GM19328 (cell line): Measurements from ENCODE around the gene MTUS2.

ENCODE experiments used
- ATAC-seq: cut with Tn5 transposase; IDR thresholded peaks from one replicate; pipeline ENCODE4 v1.9.1; 2021; ENCODE audit warnings: mild to moderate bottlenecking, moderate library complexity; ENCODE audit not compliant: unreplicated experiment

MTUS2 gene

GRCh38 chr13:29537736-29538651 lies 717.9 kb downstream of the MTUS2 start:
- no peak for ATAC-seq

- ATAC-seq, result no peak
Observed at GRCh38 chr13:29538652-29539040, 718.5 kb downstream of the MTUS2 start.

GRCh38 chr13:29539856-29540255 lies 719.7 kb downstream of the MTUS2 start:
- ATAC-seq, result no peak

- no peak for ATAC-seq
Observed at GRCh38 chr13:29540334-29540733, 720.2 kb downstream of the MTUS2 start.

GRCh38 chr13:29540799-29541198 lies 720.7 kb downstream of the MTUS2 start:
- no peak for ATAC-seq

- ATAC-seq, result no peak
Observed at GRCh38 chr13:29541400-29541799, 721.3 kb downstream of the MTUS2 start.

GRCh38 chr13:29542381-29542780 lies 722.2 kb downstream of the MTUS2 start:
- ATAC-seq, result no peak

- ATAC-seq, result peak; percentile 97
Observed at GRCh38 chr13:29543230-29544215, 723.4 kb downstream of the MTUS2 start.

GRCh38 chr13:29545988-29546387 lies 725.8 kb downstream of the MTUS2 start:
- no peak for ATAC-seq

- ATAC-seq, result no peak
Observed at GRCh38 chr13:29546662-29547061, 726.5 kb downstream of the MTUS2 start.

GRCh38 chr13:29547153-29547552 lies 727.0 kb downstream of the MTUS2 start:
- no peak for ATAC-seq

- ATAC-seq, result no peak
Observed at GRCh38 chr13:29548722-29549121, 728.6 kb downstream of the MTUS2 start.

- no peak for ATAC-seq
Observed at GRCh38 chr13:29550430-29550988, 730.4 kb downstream of the MTUS2 start.

- no peak for ATAC-seq
Observed at GRCh38 chr13:29551214-29551613, 731.1 kb downstream of the MTUS2 start.
